Stimulated activated CD4-positive, alpha-beta T cell treated with anti-CD3 and anti-CD28 coated beads, Interleukin-1b, Interleukin-23, amount 100 ng/mL, for 1 hour (primary cell): ENCODE measurements around the gene ZNF362.

ENCODE experiments used
- DNase-seq, 2 donors: peaks; one replicate each; pipeline ENCODE4 v3.0.0-alpha.2; 2020; ENCODE audit warnings: low read depth in 2 of 2

Gene ZNF362

DNA sequence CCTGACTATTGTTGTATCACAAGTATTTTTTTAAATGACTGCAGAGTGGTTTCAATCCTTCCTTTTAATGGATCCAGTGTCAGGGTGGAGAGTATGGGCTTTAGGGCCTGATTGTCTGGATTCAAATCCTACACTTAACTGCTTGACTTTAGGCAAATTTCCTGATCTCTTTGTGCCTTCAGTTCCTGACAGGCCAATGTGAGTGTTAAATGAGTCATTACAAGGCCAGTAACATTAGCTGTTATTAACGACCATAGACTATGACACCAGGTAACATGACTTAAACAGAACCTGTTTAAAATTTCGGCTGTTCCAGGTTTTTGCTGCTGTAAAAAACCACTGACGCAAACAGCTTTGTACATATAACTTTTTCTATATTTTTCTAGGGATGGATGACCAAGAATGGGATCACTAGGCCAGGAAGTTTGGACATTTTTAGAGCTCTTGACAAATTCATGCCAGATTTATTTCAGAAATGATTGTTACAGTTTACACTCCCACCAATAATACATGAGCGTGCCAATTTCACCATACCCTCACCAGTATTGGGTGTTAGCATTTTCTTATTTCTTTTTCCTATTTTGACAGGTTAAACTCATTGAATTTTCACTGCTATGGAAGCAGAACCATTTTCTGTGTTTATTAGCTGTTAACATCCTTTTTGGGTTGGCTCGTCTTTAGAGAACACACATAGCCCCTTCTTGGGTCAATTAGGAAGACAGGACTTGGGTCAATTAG is 11.3 kb downstream of the ZNF362 start:
- no peak for DNase-seq

GRCh38 chr1:33268457-33268856 is 12.2 kb downstream of the ZNF362 start:
- DNase-seq, result no peak

GRCh38 chr1:33268927-33269610 is 12.8 kb downstream of the ZNF362 start:
- DNase-seq, result no peak

DNA sequence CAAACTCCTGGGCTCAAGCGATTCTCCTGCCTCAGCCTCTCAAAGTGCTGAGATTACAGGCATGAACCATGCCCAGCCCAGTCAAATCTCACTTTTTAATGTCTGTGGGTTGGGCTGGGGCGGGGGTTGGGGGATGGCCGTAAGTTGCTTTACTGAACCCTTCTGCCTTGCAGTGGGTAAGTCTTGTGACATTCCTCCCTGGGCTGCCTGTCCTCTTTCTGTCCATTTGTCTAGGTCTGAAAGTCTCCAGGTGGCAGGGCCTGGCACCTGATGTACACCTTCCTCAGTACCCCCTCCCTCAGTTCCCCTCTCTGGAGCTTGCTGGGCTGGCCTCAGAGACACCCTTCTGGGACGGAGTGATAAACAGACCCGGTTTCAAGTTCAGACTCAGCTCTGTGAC is 13.3 kb downstream of the ZNF362 start:
- no peak for DNase-seq

DNA sequence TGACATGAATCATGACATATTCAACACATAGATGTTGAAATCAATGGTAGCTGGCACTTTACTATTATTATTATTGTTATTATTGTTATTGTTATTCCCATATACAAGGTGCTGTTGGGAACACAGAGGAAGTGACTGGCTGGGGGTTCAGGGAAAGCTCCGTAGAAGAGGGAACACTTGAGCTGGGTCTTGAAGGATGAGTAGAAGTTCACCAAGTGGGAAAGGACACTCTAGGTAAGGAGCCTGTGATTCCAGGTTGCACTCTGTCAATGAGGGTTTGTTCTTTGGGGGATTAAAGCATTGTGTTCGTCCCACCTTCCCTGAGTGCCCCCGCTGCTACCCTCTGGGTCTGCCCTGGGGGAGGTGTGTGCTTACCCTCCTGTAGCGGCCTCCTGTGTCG is 14.1 kb downstream of the ZNF362 start:
- DNase-seq, result no peak

- no peak for DNase-seq
Measured at GRCh38 chr1:33270808-33271465, 14.6 kb downstream of the ZNF362 start.

GRCh38 chr1:33271666-33272505 is 15.6 kb downstream of the ZNF362 start:
- no peak for DNase-seq

DNA sequence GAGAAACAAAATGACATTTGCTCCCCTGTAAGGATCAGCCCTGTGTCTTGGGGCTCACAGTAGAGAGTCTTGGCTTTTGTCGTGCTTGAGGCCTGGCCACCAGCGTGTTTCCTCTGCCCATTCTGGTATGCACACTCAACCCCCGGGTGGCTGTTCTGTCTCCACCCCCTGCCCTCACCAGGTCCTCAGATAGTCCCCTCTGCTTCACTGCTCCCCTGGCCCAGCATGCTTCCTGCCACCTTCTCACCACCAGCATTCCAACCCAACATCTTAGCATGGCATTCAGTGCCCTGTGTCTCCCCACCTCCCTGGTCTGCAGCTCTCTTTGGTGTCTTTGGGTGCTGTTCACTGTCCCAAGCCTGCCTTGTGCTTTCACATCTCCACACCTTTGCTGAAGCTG is 16.2 kb downstream of the ZNF362 start:
- no peak for DNase-seq

GRCh38 chr1:33272930-33273329 is 16.6 kb downstream of the ZNF362 start:
- DNase-seq, result no peak

DNA sequence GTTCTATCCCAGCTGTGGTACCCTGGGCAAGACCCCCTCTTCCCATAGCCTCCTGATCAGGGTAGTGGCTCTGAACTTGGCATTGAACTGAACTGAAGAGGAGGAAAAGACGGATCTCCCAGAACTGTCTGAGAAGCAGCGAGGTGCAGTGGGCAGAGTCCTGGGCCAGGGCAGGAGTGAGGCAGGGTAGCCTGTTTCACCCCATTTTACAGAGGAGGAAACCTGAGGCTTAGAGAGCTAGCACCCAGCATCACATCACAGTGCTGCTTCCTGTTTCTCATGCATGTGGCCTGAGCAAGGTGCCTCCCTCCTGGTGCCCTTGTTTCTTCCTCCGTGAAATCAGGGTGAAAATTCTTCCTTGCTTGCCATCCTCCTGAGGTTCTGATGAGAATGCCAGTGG is 17.1 kb downstream of the ZNF362 start:
- DNase-seq, result no peak

- DNase-seq, result no peak
Measured at GRCh38 chr1:33273961-33274371, 17.7 kb downstream of the ZNF362 start.

DNA sequence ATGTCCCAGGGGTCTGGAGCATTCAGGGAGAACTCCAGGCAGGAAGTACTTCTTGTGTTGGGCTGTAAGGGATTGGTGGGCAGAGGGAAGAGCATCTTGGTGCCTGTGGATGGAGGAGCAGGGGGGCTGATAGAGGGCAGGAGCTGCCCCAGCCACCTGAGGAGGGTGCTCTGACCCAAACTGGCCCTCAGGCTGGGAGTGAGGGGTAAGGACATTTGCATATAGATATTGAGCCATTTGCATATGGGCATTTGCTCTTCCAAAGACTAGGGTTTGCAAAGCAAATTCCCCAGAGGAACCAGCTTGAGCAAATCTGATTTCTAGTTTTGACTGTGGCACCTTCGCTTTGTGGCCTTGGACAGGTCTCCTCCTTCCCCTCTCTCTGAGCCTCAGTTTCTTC is 18.2 kb downstream of the ZNF362 start:
- no peak for DNase-seq

- no peak for DNase-seq
Measured at GRCh38 chr1:33275195-33275594, 18.9 kb downstream of the ZNF362 start.

DNA sequence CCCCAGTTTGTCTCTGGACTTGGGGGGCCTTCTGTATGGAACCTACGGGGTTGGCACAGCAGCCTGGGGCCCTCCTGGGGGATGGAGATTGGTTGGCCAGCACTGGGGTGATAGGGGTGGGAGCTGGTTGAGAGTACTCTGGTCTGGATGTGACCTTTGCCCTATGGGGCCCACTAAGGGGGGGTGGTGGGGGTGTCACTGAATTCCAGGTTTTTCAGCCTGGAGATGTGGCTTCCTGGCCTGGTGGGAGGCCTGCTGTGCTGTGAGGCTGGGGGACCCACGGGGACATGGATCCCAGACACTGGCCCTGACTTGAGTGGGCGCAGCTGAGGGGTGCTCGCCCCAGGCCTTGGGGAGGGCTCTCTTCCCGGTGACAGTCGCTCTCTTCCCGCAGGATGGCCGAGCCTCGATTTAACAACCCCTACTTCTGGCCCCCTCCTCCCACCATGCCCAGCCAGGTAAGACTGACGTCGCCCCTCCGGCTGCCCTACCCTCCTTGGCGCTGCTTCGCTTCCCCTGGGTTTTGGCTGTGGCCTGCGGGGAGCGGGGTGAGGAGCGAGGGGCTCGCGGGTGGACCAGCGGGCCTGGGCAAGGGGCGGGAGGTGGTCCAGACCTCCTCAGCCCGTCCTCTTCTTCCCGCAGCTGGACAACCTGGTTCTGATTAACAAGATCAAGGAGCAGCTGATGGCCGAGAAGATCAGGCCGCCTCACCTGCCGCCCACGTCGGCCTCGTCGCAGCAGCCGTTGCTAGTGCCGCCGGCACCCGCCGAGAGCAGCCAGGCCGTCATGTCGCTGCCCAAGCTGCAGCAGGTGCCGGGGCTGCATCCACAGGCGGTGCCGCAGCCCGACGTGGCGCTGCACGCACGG is 19.6 kb downstream of the ZNF362 start:
- no peak for DNase-seq

DNA sequence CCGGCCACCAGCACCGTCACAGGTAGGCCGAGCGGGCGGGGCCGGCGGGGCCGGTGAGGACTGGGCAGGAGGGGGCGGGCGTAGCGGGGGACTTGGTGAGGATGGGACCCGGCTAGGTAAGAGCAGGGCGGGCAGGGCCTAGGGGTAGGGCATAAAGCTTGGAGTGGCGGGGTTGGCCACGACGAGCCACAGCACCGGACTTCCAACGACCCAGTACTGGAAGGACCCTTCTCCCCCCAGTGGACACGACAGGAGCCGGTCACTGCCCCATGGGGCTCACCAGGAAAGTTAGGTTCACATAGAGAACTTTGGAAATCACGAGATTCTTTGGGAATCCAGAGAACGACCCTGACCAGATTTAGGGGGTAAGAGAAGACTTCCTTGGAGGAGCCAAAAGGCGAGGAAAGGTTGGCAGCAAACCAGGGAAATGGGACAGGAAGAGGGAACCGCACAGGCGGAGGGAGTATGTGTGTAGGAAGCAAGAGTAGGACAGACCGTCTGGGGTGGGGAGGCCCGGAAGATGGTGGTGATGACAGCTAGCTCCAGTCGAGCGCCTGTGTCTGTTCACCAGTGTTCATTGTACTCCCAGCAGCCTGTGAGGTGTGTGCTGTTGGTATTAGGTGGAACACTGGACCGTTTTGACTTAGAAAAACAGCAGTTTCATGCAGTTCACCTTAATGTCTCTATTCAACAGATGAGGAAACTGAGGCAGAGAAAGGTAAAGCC is 20.4 kb downstream of the ZNF362 start:
- no peak for DNase-seq

DNA sequence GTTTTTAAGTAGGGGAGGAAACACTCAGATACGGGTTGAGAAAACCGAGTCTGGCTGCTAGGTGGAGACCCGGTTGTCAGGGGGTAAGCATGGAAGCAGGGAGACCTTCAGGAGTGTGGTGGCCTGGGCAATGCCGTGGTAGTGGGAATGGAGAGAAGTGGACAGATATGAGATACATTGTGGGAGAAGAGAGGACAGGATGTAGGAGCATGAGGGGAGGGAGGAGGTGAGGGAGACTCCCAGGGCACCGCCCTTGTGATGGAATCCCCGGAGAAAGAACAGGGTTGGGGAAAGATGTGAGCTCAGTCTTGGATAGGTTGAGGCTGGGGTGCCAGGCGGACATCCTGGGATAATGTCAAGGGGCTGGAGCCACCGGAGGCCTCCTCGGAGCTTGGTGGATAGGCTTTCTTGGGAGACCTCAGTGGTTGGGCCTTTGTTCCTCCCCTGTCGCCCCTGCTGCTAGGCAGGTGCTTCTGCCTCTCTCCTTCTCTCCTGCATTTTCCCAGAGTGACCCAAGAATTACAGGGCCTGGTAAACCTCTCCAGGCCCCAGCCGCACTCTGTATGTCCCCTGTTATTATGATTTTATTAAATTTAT is 21.3 kb downstream of the ZNF362 start:
- DNase-seq, result no peak

GRCh38 chr1:33280091-33280661 is 23.9 kb downstream of the ZNF362 start:
- DNase-seq, result no peak

- no peak for DNase-seq
Measured at GRCh38 chr1:33281554-33282303, 25.4 kb downstream of the ZNF362 start.

DNA sequence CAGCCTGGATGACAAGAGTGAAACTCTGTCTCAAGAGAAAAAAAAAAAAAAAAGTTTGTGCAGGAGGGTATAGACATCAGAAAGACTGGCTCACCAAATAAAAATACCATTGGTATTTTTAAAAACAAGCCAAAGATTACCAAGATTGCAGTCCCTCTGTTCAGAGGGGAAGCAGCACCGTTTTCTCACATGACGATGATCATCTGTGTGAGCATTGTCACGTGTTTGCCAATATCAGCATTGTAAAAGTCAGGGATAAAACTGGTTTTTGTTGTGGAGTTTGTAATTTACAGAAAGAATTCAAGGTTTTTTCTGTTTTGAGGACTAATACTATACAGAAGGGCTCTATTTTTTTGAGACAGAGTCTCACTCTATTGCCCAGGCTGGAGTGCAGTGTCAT is 26.5 kb downstream of the ZNF362 start:
- no peak for DNase-seq
